HPDE6-E6E7 (cell line): ENCODE measurements around the gene ZNF195.
A peak's percentile ranks its signal among the peaks of the same experiment; 100 is the strongest.
"Not testable (repeated sequence)": the region's sequence is repeated elsewhere in the genome, so short reads cannot be mapped to it uniquely, and the experiment has no call there.

Experiments used
- DNase-seq: peaks from one replicate; pipeline ENCODE4 v3.0.0; 2011; ENCODE audit warnings: missing footprints; ENCODE audit errors: extremely low spot score

The ZNF195 gene

GRCh38 chr11:3378426-3379423 lies at the start of gene ZNF195:
TSS of gene ZNF195 (minus strand) at chr11:3379146. CDS start at chr11:3379040, 106 bp downstream.
- peak; percentile 96 for DNase-seq

- not testable (repeated sequence) for DNase-seq
Observed at GRCh38 chr11:3428076-3428475, 49.1 kb upstream of the ZNF195 start.

- not testable (repeated sequence) for DNase-seq
Observed at GRCh38 chr11:3426541-3426940, 47.6 kb upstream of the ZNF195 start.

GRCh38 chr11:3423928-3424327 lies 45.0 kb upstream of the ZNF195 start:
- not testable (repeated sequence) for DNase-seq

GRCh38 chr11:3423138-3423731 lies 44.3 kb upstream of the ZNF195 start:
- not testable (repeated sequence) for DNase-seq

GRCh38 chr11:3422380-3423137 lies 43.6 kb upstream of the ZNF195 start:
- peak; percentile 21 for DNase-seq

GRCh38 chr11:3421608-3422379 lies 42.8 kb upstream of the ZNF195 start:
- not testable (repeated sequence) for DNase-seq

GRCh38 chr11:3420281-3421042 lies 41.5 kb upstream of the ZNF195 start:
- not testable (repeated sequence) for DNase-seq

GRCh38 chr11:3419496-3419895 lies 40.5 kb upstream of the ZNF195 start:
- not testable (repeated sequence) for DNase-seq

GRCh38 chr11:3417047-3417446 lies 38.1 kb upstream of the ZNF195 start:
- DNase-seq = not testable (repeated sequence)

GRCh38 chr11:3415301-3415700 lies 36.4 kb upstream of the ZNF195 start:
- DNase-seq = not testable (repeated sequence)

- DNase-seq = not testable (repeated sequence)
Observed at GRCh38 chr11:3413666-3414065, 34.7 kb upstream of the ZNF195 start.

- no peak for DNase-seq
Observed at GRCh38 chr11:3412837-3413236, 33.9 kb upstream of the ZNF195 start.

- DNase-seq = peak; percentile 28
Observed at GRCh38 chr11:3408722-3409121, 29.8 kb upstream of the ZNF195 start.

- DNase-seq = not testable (repeated sequence)
Observed at GRCh38 chr11:3408058-3408605, 29.2 kb upstream of the ZNF195 start.

- DNase-seq = not testable (repeated sequence)
Observed at GRCh38 chr11:3406937-3407336, 28.0 kb upstream of the ZNF195 start.

- not testable (repeated sequence) for DNase-seq
Observed at GRCh38 chr11:3406223-3406875, 27.4 kb upstream of the ZNF195 start.

GRCh38 chr11:3404076-3404925 lies 25.4 kb upstream of the ZNF195 start:
- not testable (repeated sequence) for DNase-seq

GRCh38 chr11:3402861-3403250 lies 23.9 kb upstream of the ZNF195 start:
- DNase-seq = not testable (repeated sequence)
